RPMI7951 (cell line): ENCODE measurements around the gene ATP5F1D. TPM values are rescaled to one million over a fixed set of nuclear protein-coding genes. Genes with fewer than 3 reads are reported as not detected.

Experiments
- DNase-seq: peaks from one replicate; pipeline ENCODE4 v3.0.0-alpha.2; 2012; ENCODE audit warnings: low read depth
- total RNA-seq: library from RNA; depleted of rRNA; stranded (reverse); fragments of >200 nt; shearing (Covaris generic); gene quantifications from 2 replicates; pipeline ENCODE4 v1.2.3, GENCODE V29; 2014

The ATP5F1D gene
- total RNA-seq, 1 experiment from 2014 or later, result 41.8 TPM

DNA sequence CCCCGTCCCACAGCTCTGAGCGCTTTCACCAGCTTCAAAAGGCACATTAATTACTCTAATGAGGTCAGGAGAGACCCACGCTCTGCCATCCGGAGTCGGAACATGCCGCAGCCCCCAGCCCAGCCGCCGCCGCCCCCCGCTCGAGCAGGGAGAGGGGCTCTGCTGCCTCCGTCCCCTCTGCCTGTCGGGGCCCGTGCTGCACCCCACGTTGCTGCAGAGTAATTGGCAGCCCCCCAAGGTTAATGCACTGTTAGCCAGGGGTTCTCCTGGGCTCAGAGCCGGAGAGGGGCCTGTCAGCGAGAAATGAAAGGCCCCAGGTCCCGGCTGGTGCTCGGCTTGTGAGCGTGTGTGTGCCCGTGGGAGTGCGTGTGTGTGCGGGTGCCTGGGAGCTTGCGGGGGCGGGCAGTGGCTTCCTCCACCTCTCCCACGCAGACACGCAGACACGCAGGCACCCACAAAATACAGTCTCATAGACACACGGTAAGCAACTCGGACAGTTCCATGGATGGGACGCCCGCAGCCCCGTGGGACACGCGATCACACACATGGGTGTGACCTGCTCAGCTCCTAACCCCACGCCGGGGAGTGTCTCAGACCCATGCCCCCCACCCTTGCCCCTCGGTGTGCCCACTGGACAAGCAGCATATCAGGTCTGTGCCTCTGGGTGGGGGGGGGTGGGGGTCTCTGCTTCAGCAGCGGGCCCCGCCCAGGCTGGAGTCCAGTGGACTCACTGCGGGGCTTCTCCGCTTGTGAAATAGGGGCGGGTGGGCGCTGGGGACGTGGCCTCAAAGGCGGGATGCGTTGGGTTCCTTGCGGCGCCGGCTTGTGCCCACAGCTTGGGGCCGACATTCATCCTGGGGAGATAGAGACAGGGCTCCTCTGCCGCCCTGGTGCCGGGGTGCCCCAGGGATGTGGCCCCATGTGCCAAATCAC is 39.4 kb downstream of the ATP5F1D start:
- no peak for DNase-seq

DNA sequence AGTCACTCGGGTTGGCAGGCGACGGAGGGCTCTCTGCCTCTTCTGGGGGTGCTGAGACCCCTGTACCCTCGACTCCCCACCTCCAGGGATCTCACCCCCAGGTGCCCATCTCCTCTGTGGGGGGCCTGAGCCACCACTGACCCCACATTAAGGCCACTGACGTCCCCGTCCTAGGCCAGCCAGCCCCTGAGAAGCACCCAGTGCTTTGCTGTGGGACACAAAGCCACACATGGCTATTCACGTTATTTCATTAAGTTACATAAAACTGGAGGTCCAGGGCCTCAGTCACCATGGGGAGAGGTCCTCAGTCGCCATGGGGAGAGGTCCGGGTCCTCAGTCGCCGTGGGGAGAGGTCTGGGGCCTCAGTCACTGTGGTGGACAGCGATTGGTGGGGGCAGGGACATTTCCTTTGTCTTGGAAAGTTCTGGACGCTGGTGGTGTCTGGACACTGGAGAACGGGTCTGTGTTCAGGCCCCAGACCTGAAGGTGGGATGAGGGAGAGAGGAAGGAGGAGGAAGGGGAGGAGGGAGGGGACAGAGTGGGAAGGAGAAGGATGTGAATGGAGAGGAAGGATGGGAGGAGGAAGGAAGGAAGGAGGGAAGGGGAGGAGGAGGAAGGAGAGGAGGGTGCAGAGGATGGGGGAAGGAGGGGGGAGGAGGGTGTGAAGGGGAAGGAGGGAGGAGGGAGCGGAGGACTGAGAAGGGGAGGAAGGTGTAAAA is 40.2 kb downstream of the ATP5F1D start:
- DNase-seq, result no peak

DNA sequence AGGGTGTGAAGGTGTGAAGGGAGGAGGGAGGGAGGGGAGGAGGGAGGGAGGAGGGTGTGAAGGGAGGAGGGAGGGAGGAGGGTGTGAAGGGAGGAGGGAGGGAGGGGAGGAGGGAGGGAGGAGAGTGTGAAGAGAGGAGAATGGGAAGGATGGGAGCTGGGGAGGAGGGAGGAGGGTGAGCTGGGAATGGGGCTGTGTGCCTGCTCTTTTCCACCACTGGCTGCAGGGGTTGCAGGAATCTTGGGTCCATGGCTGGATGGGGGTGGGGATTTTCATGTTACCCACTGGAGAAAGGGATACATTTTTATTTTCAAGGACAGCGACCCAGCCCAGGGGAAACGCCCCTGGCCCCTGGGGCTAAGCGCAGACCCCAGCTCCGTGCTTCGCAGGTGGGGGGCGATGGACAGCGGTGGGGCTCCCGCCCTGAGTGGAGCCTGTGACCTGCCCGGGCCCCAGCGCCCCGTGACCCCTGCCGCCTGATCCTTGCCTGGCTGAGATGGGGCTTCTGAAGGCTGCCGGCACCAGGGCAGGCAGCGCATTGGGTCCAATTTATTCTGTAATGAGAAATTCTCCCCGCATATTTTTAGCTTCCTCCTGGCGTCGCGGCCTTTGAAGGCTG is 41.1 kb downstream of the ATP5F1D start:
- no peak for DNase-seq

DNA sequence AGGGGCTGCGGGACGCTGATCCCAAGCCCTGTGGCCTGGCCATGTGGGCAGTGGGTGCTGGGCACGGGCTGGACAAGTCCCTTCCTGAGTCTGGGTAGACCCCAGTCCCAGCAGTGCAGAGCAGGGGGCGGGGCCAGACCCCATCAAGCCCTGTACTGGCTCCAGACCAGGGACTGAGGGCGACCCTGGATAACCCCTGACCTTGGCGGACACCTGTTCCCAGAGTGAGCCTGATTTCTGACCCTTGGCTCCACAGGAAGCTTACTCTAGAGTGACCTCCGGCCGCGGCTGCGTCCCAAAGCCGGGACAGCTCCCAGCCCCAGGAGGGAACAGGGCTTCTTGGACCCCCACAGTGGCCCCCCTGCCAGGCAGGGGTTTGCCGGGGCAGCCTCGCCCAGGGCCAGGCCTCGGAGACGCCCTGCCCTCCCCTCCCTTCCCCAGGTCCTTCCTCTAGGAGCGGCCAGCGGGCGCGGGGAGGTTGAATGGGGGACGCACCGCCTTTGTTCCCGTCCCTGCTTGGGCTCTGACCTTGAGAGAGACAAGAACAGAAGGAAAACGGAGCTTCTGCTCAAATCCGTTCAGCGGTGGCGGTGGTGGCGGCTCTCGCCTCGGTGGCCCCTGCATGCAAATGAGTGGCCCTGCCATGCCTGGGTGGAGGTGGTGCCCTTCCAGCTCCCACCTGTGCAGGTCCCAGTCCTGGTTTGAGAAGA is 41.8 kb downstream of the ATP5F1D start:
- DNase-seq, result no peak

DNA sequence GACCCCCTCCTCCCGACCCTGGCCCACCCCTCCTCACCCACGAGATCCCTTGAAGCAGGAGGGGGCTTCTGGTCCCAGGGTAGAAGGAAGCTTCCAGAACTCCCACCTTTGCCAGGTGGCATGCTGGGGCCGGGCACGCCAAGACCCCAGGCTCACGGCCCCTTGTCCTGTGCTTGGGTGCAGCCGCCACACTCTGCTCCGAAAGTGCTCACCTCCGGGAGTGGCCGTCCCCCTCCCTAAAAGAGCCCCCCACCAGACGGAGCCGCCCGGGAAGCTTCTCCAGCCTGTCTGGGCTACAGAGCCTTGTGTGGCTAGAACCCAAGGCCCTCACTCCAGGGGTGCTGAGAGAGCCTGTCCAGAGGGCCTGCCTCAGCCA is 42.4 kb downstream of the ATP5F1D start:
- DNase-seq, result no peak

DNA sequence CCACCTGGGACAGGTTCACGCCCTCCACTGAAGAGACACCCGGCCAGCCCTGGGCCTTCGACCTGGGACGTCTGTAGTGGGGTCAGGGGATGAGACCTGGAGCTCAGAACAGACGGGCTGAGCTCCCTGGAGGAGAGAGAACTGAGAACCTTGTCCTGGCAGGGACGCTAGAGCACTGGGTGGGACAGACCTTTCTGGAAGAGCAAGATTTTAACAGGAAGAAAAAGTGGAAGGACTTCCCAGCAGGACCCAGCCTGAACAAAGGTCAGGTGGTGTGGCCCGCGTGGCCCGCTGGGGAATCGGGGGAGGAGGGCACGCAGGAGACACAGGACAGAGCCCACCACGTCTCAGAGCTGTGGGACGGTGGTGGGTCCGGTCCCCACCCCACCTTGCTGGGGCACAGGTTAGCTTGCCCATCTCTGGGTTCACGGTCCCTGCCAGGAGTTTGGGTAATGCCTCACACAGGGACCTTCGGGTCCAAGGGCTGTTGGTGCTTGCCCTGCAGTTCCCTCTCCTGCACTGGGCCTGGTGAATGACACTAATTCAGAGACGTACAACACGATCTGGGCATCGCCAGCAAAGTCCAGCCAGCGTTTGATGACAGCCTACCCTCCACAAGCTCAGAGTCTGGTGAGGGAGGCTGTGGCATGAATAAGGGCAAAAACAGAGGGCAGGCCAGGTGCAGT is 42.9 kb downstream of the ATP5F1D start:
- no peak for DNase-seq

DNA sequence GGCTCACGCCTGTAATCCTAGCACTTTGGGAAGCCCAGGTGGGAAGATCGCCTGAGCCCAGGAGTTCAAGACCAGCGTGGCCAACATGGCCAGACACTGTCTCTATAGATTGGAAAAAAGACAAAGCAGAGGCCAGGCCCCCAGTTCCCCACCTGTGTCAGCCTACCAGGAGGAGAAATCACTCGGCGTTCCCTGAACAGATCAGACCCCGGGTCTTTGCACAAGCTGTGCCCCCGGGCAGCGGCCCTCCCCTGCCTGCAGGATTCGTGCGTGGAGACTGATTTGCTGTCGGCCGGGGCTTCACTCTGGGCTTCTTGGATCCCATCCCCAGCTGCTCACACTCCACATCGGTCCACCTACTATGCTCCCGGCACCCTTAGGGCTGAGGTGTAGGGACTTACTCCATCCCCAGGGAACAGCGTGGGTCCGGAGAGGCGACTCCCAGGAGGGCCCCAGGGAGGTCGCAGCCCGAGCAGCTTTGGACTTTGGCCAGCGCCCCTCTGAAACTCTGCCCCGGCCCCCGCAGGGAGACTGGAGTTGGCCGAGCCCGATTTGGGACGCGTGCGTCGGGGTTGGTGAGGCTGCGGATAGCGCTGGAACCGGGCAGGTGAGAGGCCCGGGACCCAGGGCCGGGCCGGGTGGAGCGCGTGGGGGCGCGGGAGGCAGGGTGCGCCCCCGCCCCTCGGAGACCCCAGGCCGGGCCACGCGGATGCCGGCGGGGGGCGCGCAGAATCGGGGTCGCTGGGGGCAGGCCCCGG is 43.6 kb downstream of the ATP5F1D start:
- DNase-seq, result no peak

DNA sequence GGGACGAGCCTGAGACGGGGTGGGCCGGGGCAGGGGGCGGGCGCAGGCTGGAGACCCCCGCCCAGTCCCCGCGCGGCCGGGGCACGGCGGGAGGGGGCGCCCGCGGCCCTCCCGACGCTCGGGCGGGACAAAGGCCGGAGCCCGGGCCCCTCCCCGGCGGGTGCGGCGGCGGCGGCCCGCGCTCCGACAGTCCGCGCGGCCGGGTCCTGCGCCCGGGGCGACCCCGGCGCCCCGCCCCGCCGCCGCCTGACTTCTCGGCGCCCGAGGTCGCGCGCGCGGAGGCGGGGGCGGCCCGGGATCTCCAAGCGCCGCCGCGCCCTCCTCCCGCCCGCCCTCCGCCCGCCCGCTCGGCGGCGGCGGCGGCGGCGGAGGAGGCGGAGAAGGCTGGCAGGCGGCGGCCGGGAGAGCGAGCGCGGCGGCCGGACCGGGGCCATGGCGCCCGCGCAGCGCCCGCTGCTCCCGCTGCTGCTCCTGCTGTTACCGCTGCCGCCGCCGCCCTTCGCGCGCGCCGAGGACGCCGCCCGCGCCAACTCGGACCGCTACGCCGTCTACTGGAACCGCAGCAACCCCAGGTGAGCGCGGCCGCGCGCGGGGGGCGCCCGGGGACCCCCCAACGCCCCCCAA is 44.3 kb downstream of the ATP5F1D start, which contains the start of gene EFNA2:
TSS of gene EFNA2 (plus strand) at position 137 of the 624 bp plus-strand sequence. CDS start at position 433, 296 bp downstream.
- no peak for DNase-seq

DNA sequence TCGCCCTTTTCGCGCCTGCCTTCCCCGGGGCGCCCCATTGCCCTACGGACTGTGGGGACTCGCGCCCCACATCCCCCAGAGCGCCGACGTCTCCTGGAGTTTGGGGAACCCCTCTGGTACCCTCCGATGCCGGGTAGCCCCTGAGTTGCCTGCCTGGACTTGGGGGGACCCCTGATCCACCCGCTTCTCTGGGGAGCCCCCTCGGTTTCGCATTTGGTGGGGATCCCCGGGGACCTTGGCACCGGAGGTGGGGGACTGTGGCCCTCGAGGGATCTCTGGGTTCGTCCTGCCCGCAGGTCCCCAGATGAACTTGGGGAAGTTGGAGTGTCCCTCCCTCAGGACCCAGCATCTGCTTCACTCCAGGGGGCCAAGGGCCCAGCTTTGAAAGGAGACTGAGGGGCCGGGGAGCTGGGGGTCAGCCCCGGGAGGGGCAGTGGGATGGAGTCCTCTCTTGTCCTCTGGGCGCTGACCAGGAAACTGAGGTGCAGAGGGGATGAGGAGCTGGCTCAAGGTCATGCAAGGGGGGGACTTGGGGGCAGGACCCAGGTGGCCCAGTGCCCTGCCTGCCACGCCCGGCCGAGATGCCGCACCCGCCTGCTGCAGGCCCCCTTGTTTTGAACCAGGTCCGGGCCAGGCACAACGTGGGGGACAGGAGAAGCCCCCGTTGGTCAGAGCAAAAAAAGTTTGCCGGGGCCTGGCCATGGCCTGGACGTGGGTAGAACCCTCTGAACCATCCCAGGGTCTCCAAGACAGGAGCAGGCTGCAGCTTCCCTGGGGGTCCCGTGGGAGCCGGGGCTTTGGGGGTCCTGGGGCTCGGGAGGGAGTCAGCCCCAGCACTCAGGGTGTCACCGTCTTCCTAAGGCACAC is 45.2 kb downstream of the ATP5F1D start:
- no peak for DNase-seq

DNA sequence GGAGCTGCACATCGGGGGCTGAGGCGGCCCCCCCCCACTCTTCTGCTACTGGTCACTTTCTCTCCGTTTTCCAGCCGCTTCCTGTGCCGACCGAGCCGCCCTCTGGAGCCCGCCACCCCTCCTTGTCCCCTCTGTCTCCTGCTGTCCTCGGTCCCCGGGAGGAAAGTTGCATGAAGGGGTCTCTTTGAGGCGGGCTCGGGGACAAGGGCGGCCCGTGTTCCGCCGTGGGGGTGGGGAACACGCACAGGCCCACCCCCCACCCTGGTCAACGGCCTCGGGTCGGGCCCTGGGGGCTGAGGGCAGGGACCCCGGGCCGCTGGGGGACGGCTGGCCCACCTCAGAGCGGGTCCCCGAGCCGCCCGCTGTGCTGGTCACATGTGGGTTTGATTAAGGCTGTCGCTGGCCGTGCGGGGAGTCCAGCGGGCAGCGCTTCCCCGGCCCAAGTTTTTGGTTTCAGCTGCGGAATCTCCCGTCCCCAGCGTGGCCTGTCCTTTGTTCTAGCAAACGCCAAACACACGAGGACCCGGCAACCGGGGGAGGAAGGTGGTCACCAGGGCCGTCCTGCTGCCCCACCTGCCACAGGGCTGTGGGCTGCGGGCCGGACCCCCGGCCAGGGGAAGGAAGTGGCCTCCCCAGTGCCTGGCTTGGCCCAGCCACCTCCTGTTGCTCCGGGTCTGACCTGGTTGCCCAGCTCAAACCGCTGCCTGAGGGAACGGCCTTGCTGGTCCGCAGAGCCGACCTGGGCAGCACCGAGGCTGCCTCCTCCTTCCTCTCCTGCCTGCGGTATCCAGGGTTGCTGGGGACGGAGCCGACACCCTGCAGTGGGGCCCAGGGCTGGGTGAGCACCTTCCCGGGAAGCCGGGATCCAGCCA is 46.0 kb downstream of the ATP5F1D start:
- no peak for DNase-seq

DNA sequence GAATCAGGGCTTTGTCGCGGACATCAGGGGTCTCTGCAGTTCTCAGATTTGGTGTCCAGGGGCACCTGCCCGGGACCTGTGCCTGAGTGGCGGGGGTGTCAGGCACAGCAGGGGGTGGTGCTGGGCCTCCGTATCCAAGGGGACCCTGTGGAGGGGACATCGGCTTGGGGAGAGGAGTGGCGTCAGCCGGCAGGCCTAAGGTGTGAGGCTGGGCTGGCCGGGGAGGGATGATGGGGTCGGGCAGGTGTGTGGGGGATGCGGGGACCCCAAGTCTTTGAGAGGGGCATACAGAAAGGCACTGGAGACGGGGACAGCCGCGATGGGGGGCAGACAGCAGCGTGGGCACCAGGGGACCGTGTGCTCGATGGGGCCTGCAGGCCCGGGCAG is 46.7 kb downstream of the ATP5F1D start:
- no peak for DNase-seq

DNA sequence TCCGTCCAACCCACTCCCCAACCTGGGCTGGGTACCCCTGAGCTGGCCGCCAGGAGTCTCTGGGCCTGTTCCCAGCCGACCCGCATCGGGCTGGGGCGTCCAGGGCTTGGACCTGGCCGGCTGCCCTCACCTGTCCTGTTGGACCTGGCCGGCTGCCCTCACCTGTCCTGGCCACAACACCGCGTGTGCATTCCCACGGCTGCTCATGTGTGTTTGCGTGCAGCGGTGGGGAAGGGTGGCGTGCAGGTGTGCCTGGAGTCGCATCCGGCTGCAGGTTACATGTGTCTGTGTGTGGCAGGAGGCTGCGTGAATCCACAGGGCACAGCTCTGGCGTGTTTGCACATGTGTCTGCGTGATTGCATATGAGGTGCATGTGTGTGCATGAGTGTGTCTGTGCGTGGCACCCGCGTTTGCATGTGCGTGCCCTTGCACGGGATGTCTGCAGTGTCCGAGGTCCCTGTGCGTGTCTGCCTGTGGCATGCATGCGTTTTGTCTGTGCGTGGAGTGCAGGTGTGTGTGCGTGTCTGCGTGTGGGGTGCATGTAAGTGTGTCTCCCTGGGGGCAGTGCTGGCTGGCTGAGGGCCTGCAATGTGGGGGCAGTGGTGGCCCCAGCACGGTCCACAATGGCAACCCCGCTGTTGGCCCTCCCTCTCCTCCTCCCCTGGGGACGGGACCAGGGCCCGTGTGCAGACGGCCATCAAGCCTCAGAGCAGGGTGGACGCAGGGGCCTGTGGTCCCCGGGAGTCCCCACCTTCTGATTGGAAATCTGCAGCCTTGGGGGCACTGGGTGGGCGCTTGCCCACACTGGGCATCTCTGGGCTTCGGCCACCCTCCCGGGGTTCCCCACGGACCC is 47.5 kb downstream of the ATP5F1D start:
- DNase-seq, result no peak

DNA sequence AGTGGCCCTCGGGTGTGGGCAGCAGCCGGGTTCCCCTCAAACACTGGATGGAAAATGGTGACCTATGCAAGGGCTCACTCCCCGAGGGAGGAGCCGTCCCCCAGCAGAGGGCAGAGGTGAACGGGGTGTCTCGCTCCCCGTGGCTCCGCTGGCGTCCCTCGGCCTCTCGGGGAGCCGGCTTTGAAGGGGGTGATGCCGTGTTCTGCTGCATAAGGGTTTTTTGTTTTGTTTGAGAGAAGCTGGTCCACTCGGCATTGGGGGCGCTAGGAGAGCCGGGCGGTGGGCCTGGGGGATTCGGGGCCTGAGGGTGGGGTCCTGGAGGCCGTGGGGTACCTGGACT is 48.1 kb downstream of the ATP5F1D start:
- DNase-seq, result no peak

DNA sequence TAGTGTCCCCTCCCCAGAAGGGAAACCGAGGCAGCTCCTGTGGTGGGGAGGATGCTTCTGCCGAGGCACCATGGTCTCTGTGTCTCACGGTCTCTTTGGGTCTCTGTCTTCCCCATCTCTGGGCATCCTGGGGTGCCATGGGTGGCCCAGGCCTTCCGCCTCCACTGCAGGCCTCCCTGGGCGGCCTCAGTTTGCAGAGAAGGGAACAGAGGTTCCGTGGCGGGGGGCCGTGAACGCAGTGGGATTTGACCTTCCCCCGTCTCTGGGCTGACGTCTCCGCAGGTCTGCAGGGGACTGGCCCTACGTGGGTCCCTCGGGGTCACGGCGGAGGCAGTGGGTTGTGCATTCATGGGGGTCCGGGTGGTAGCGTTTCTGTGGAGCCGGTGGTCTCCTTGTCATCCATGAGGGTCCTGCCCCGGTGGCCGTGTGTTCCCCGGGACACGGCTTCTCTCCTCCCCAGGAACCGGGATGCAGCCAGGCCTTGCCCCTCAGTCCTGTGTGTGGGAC is 48.7 kb downstream of the ATP5F1D start:
- DNase-seq, result no peak

DNA sequence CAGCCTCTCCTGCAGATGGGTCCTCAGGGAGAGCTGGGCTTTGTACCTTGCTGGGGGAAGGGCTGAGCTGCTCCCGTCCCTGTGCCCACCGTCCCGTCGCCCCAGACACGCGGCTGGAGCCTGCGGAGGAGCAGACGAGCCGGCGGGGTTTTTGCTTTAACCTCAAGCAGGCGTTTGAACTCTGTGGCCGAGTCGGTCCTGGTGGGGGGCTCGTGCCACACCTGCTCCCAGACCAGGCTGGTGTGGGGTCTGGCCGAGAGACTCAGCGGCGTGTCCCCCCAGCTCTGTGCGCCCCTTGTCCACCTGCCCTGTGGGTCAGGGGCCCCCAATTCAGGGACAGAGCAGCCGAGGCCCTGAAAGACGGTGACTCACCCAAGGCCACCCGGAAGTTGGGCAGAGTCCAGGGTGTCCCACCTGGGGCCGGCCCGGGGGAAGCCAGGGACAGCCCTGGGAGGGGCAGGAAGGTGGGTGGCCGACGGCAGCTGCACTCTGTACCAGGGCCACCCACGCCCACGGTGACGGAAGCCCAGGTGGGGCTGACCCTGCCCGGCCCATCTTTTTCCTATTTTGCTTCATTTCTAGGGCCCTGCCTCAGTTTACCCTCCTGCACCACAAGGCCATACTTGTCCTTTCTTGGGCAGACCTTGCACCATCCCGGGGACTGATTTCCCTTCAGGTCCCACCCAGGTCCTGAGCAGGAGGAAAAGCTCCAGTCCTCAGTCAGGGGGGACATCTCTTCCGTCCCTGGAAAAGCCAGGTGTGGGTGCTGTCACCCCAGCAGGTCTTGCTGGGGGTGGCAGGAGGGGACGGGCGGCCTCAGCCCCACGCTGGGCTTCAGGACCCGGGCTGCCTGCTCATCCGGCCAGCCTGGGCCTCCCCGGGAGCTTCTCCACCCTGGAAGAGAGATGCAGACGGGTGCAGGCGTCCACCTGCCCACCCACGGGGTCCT is 49.4 kb downstream of the ATP5F1D start:
- DNase-seq, result no peak
